Spleen (tissue), 11 donors: ENCODE measurements around the gene DSN1. TPM values are rescaled to one million over a fixed set of nuclear protein-coding genes. Genes with fewer than 3 reads are reported as not detected.
A peak's percentile ranks its signal among the peaks of the same experiment; 100 is the strongest.

Experiments
- DNase-seq: peaks from one replicate; pipeline ENCODE4 v3.0.0-alpha.2; 2020
- H3K27ac ChIP-seq, 8 donors: fragments of 200-600 bp; sonication (generic) in 7 of 8; 1 replicate in 4 of 8; 2 replicates in 4 of 8; pipeline versions ENCODE4 v1.5.0 to v1.8.0; 2016 to 2021; ENCODE audit warnings: inconsistent platforms in 4 of 8, mild to moderate bottlenecking in 4 of 8, moderate library complexity in 1 of 8
- H3K27me3 ChIP-seq, 7 donors: fragments of 200-600 bp; sonication (generic) in 6 of 7; replicated peaks in 1 of 7; 1 replicate in 4 of 7; 2 replicates in 3 of 7; pipeline versions ENCODE4 v1.5.0 to v1.8.0; 2016 to 2021; ENCODE audit warnings: inconsistent platforms in 3 of 7, mild to moderate bottlenecking in 1 of 7
- H3K36me3 ChIP-seq, 6 donors: fragments of 200-600 bp; sonication (generic) in 5 of 6; 1 replicate in 4 of 6; 2 replicates in 2 of 6; pipeline versions ENCODE4 v1.5.0 to v1.8.0; 2016 to 2021; ENCODE audit warnings: inconsistent platforms in 2 of 6
- H3K4me1 ChIP-seq, 6 donors: fragments of 200-600 bp; sonication (generic) in 5 of 6; 1 replicate in 3 of 6; 2 replicates in 3 of 6; pipeline versions ENCODE4 v1.5.0 to v1.8.0; 2016 to 2021; ENCODE audit warnings: inconsistent platforms in 3 of 6
- H3K4me3 ChIP-seq, 8 donors: fragments of 200-600 bp; sonication (generic) in 7 of 8; 1 replicate in 4 of 8; 2 replicates in 4 of 8; pipeline versions ENCODE4 v1.5.0 to v1.8.0; 2016 to 2021; ENCODE audit warnings: inconsistent platforms in 4 of 8, mild to moderate bottlenecking in 4 of 8, moderate library complexity in 2 of 8
- H3K9me3 ChIP-seq, 8 donors: fragments of 200-600 bp; sonication (generic) in 7 of 8; 1 replicate in 4 of 8; 2 replicates in 4 of 8; pipeline versions ENCODE4 v1.5.0 to v1.8.0; 2016 to 2021; ENCODE audit warnings: inconsistent platforms in 4 of 8
- CTCF ChIP-seq, 11 experiments: fragments of 200-600 bp in 7 of 11; fragments of 450-650 bp in 4 of 11; sonication (generic) in 4 of 11; IDR thresholded peaks in 8 of 11; conservative IDR thresholded peaks in 3 of 11; 1 replicate in 7 of 11; 2 replicates in 4 of 11; pipeline versions ENCODE4 v1.4.0 to v1.8.0; 2016 to 2021; ENCODE audit warnings: antibody characterized with exemption in 11 of 11, inconsistent platforms in 4 of 11, mild to moderate bottlenecking in 1 of 11
- POLR2A ChIP-seq, 3 donors: fragments of 450-650 bp; IDR thresholded peaks; one replicate each; pipeline ENCODE4 v1.5.1; 2017; ENCODE audit warnings: antibody characterized with exemption in 3 of 3, mild to moderate bottlenecking in 1 of 3
- POLR2AphosphoS5 ChIP-seq, 3 donors: sonication (generic); formaldehyde crosslinking; IDR thresholded peaks; one replicate each; pipeline ENCODE4 v1.5.1; 2017; ENCODE audit warnings: antibody characterized with exemption in 3 of 3
- WGBS, 5 donors: extraction: QIAGEN DNeasy Blood & Tissue Kit in 3 of 5; methylation state at CpG; one replicate each; pipeline versions ENCODE4 v1.1.5 to v1.1.7; 2013 to 2018; 5-methylcytosine and 5-hydroxymethylcytosine counted together
- intact Hi-C: fragments of 100-400 bp; cut with DNase I; formaldehyde crosslinking; loops from one replicate; pipeline ENCODE4 v1.15.0; 2023; ENCODE audit warnings: low total_unique reads
- polyA plus RNA-seq, 3 donors: library from polyadenylated mRNA; stranded (reverse); fragments of 200-250 nt; gene quantifications; one replicate each; pipeline ENCODE4 v1.2.1, GENCODE V29; 2013
- total RNA-seq, 7 donors: library from RNA; depleted of rRNA in 3 of 7; stranded (reverse); fragments of >200 nt in 3 of 7; fragmentation: NEBNext Ultra II Directional in 4 of 7; extraction: Animal tissue kit (Norgen Biotek cat#: 25700) in 4 of 7; gene quantifications; one replicate each; pipeline versions ENCODE4 v1.1.0 to v1.2.1, GENCODE V29; 2016 to 2021
- donor health status: healthy with polysubstance abuse.
- donor health status: DM: no; HTN: no; CAD: no; lungs with moderate emphysema.
- donor health status: DM: no; HTN: no; CAD: no.
- donor health status: Bipolar disorder and iron deficiency.
- donor health status: healthy.
- donor health status: DM: no; HTN: no; CAD: no.
- donor health status: DM: yes; HTN: yes; CAD: no.

DSN1 gene
- total and polyA plus RNA-seq, 10 donors, result 8.6 to 16.7 (median 11.8) TPM

GRCh38 chr20:36760647-36761046 is 12.9 kb downstream of the DSN1 start:
- H3K27ac ChIP-seq, result peak overlapping the region in 2 of 8 donors; percentile 2 to 14
- peaks cover 0 to 56% (median 3%) of the 10 kb centered on the region in 6 donors for H3K36me3 ChIP-seq
- 78 to 91% (median 88%) methylated on average over 6 of the region's 6 CpGs for WGBS, 5 donors
- TF ChIP-seq POLR2A (IDR thresholded peaks at IDR 0.05), result no peak
- TF ChIP-seq CTCF (IDR thresholded peaks at IDR 0.05 in 8 of 11, conservative IDR thresholded peaks at IDR 0.05 in 3 of 11), result no peak
- no peak for TF ChIP-seq POLR2AphosphoS5 (IDR thresholded peaks at IDR 0.05)
- no peaks in the 10 kb centered on the region for H3K27me3 ChIP-seq
- no peaks in the 10 kb centered on the region for H3K9me3 ChIP-seq
- H3K4me3 ChIP-seq, result no peak overlapping the region
- H3K4me1 ChIP-seq, result peaks cover 7 to 33% (median 27%) of the 10 kb centered on the region in 6 donors
- DNase-seq, result no peak
- intact Hi-C loops, result no loop called here

DNA sequence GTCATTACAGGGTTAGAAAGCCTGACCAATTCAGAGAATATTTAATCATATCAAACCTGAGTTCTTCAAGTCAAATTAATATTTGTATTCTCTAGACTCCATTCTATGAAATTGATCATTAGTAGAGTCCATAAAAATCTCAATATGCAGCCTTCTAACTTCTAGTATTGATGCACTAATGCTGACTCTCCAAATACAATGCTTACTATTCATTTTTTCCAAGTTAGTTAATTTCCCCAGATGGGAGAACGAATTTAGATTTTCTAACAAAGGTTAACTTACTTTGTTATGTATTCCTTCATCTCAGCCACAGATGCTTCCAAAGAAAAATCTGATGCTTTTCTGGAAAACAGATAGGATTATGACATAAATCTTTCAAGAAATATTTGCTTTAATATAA is 15.3 kb downstream of the DSN1 start:
- H3K27ac ChIP-seq, result peak overlapping the region; percentile 4 to 90 (median 84)
- no peaks in the 10 kb centered on the region for H3K9me3 ChIP-seq
- intact Hi-C loops, result loop anchor here (10.0 kb wide), 1 partner anchor 143 kb away; no protein-coding TSS in a partner anchor
- H3K4me3 ChIP-seq, result peak overlapping the region in 1 of 8 donors; percentile 35
- H3K27me3 ChIP-seq, result no peaks in the 10 kb centered on the region
- peaks cover 7 to 47% (median 37%) of the 10 kb centered on the region in 6 donors for H3K4me1 ChIP-seq
- TF ChIP-seq POLR2AphosphoS5 (IDR thresholded peaks at IDR 0.05) (no peak), CTCF (IDR thresholded peaks at IDR 0.05 in 8 of 11, conservative IDR thresholded peaks at IDR 0.05 in 3 of 11) (no peak), POLR2A (IDR thresholded peaks at IDR 0.05) (no peak)
- H3K36me3 ChIP-seq, result peaks cover 0 to 63% (median 7%) of the 10 kb centered on the region in 6 donors
- 86 to 96% (median 91%) methylated on average over 1 of the region's 1 CpG for WGBS, 5 donors
- no peak for DNase-seq

GRCh38 chr20:36756496-36756895 is 17.1 kb downstream of the DSN1 start:
- no peak for DNase-seq
- H3K27me3 ChIP-seq, result no peaks in the 10 kb centered on the region
- H3K4me3 ChIP-seq, result no peak overlapping the region
- H3K27ac ChIP-seq, result peak overlapping the region; percentile 55 to 90 (median 84)
- no peak for TF ChIP-seq POLR2AphosphoS5 (IDR thresholded peaks at IDR 0.05)
- TF ChIP-seq CTCF (IDR thresholded peaks at IDR 0.05 in 8 of 11, conservative IDR thresholded peaks at IDR 0.05 in 3 of 11), result no peak
- no peak for TF ChIP-seq POLR2A (IDR thresholded peaks at IDR 0.05)
- peaks cover 3 to 66% (median 21%) of the 10 kb centered on the region in 6 donors for H3K36me3 ChIP-seq
- intact Hi-C loops, result loop anchor here (10.0 kb wide), 1 partner anchor 142 kb away; no protein-coding TSS in a partner anchor
- H3K9me3 ChIP-seq, result no peaks in the 10 kb centered on the region
- H3K4me1 ChIP-seq, result peaks cover 7 to 47% (median 37%) of the 10 kb centered on the region in 6 donors

DNA sequence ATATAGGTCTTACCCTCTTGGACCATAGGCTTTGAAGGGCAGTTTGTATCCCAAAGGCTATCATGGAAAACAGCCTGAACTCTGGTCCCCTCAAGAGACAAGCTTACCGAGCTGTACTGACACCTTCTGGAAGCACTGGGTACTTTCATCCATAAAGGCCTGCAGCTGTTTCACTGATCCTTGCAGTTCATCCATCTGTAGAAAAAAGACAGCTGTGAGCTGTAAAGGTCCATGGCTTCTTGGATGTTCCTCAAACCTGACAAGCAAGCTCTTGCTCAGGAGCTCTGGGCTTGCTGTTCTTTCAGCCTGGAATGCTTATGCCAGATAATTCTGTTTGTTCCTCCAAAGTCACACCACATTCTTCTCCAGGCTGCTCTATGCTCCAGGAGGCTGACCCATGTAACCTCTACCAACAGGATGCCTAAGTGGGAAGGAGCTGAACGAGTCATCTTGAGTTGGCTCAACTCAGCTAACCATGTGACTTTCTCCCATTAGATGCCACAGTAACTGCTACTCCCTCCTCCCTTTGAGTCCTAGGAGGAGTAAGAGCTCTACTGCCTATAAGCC is 18.8 kb downstream of the DSN1 start:
- peak overlapping the region in 4 of 8 donors; percentile 4 to 90 (median 73) for H3K27ac ChIP-seq
- H3K27me3 ChIP-seq, result no peaks in the 10 kb centered on the region
- DNase-seq, result no peak
- WGBS, 5 donors, result 4 to 22% (median 18%) methylated on average over 2 of the region's 2 CpGs
- no peaks in the 10 kb centered on the region for H3K9me3 ChIP-seq
- no peak for TF ChIP-seq POLR2AphosphoS5 (IDR thresholded peaks at IDR 0.05)
- TF ChIP-seq CTCF (IDR thresholded peaks at IDR 0.05 in 8 of 11, conservative IDR thresholded peaks at IDR 0.05 in 3 of 11), result peak; percentile 51 to 87 (median 75)
- H3K4me3 ChIP-seq, result no peak overlapping the region
- peaks cover 3 to 78% (median 22%) of the 10 kb centered on the region in 6 donors for H3K36me3 ChIP-seq
- intact Hi-C loops, result loop anchor here (10.0 kb wide), 1 partner anchor 140 kb away; no protein-coding TSS in a partner anchor
- peaks cover 7 to 47% (median 37%) of the 10 kb centered on the region in 6 donors for H3K4me1 ChIP-seq
